Activated CD8-positive, alpha-beta T cell treated with anti-CD3 and anti-CD28 coated beads, Interleukin-2, amount 10 ng/mL, durations not matched to agents 7 days and 5 days (primary cell): ENCODE data around the gene WSB1. TPM values are rescaled to one million over a fixed set of nuclear protein-coding genes. Genes with fewer than 3 reads are reported as not detected.

Source experiments
- ATAC-seq: fragments of 150-1000 bp; cut with Tn5 transposase; one replicate; pipeline ENCODE4 v1.10.0; 2021; ENCODE audit warnings: moderate library complexity
- CTCF ChIA-PET: fragments of 350-600 bp; sonication (Branson Sonifier 250); formaldehyde crosslinking; loops from one replicate; lab custom pipeline; 2021; ENCODE audit warnings: antibody characterized with exemption; lab: Charles Lee
- POLR2A ChIA-PET: fragments of 350-600 bp; sonication (Branson Sonifier 250); formaldehyde crosslinking; loops from one replicate; lab custom pipeline; 2021; ENCODE audit warnings: antibody characterized with exemption; lab: Charles Lee
- DNase-seq: peaks from one replicate; pipeline ENCODE4 v3.0.0-alpha.2; 2020
- H3K27ac Mint-ChIP-seq: one replicate; pipeline ENCODE4 v1.8.0; 2021; ENCODE audit warnings: mild to moderate bottlenecking, mixed read lengths
- H3K27me3 Mint-ChIP-seq: one replicate; pipeline ENCODE4 v1.8.0; 2021; ENCODE audit warnings: low read depth, mixed read lengths
- H3K36me3 Mint-ChIP-seq: one replicate; pipeline ENCODE4 v1.8.0; 2021; ENCODE audit warnings: low read depth, mixed read lengths
- H3K4me1 Mint-ChIP-seq: one replicate; pipeline ENCODE4 v1.8.0; 2021; ENCODE audit warnings: low read depth, mixed read lengths
- H3K4me3 Mint-ChIP-seq: one replicate; pipeline ENCODE4 v1.8.0; 2021; ENCODE audit warnings: mild to moderate bottlenecking, mixed read lengths
- H3K9me3 Mint-ChIP-seq: one replicate; pipeline ENCODE4 v1.8.0; 2022; ENCODE audit warnings: mixed read lengths; ENCODE audit not compliant: insufficient read depth
- total RNA-seq, 2 experiments: library from RNA; stranded (reverse); gene quantifications; one replicate each; pipeline ENCODE4 v1.2.3, GENCODE V29; 2021

WSB1 gene
- total RNA-seq, 2 experiments from 2014 or later: 118 to 121 TPM

DNA sequence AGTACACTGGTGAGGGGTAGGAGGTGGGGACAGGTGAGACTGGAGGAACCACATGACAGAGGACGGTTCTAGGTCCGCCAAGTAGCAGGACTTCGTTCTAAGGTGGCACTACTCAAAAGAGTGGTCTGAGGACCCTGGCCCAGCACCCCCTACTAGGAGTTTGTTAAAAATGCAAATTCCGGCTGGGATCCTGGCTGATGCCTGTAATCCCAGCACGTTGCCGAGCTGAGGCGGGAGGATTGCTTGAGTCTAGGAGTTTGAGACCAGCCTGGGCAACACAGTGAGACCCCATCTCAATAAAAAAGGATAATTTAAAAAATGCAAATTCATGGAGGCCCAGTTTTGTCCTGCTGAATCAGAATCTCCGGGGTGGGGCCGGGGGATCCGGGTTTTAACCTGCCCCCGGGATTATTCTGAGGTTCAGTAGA is 59.1 kb downstream of the WSB1 start:
- DNase-seq: no peak
- ATAC-seq: no peak
- no peaks in the 10 kb centered on the region for H3K36me3 Mint-ChIP-seq
- H3K9me3 Mint-ChIP-seq: no peaks in the 10 kb centered on the region
- peaks cover 29% of the 10 kb centered on the region for H3K4me1 Mint-ChIP-seq
- H3K4me3 Mint-ChIP-seq: peak overlapping the region; percentile 81
- H3K27me3 Mint-ChIP-seq: no peaks in the 10 kb centered on the region
- peak overlapping the region; percentile 95 for H3K27ac Mint-ChIP-seq
- ChIA-PET POLR2A (no interaction called here), CTCF (interaction anchor here (0.8 to 3.2 kb wide), 6 partner anchors 10 to 247 kb away, joined by 3 to 26 read pairs (median 8); no protein-coding TSS in a partner anchor)

DNA sequence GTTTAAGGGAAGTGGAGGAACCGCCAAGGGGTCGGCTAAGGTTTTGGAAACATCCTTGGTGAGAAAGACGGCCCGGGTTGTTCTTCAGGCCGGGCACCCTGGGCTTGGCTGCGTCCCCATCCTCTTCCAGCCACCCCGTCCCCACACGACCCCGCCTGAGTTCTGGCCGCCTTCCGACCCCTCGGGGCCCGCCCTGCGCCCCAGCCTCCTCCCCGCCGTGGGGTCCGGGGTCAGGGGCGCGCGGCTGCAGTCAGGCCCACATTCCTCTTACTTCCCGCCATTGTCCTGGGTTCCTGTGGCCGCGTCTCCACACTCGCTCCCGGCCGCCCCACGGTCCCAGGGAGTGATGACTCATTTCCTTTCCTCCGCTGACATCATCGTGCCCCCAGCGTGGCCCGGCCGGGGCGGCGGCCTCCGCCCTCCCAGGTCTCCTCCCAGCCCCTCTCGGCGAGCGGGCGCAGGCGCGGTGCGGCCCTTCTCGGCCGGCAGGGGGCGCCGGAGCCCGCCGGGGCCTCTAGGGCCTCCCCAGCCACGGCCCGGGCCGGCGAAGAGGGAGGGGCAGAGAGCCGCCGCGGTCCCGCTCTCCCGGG is 59.6 kb downstream of the WSB1 start:
- Mint-ChIP-seq H3K27me3 (no peaks in the 10 kb centered on the region), H3K9me3 (no peaks in the 10 kb centered on the region), H3K4me3 (peak overlapping the region; percentile 81), H3K27ac (peak overlapping the region; percentile 95), H3K4me1 (peaks cover 24% of the 10 kb centered on the region), H3K36me3 (no peaks in the 10 kb centered on the region)
- DNase-seq: peak; percentile 92
- ChIA-PET POLR2A (interaction anchor here (0.9 kb wide), 1 partner anchor 16 kb away, joined by 3 read pairs; no protein-coding TSS in a partner anchor), CTCF (interaction anchor here (0.6 to 3.2 kb wide), 23 partner anchors 9 to 268 kb away, joined by 3 to 48 read pairs (median 5); partner anchors contain the start of gene WSB1)
- ATAC-seq: peak; percentile 95

GRCh38 chr17:27354051-27354490 is 60.2 kb downstream of the WSB1 start:
- Mint-ChIP-seq H3K9me3 (no peaks in the 10 kb centered on the region), H3K27me3 (no peaks in the 10 kb centered on the region), H3K27ac (peak overlapping the region; percentile 69), H3K4me3 (peak overlapping the region; percentile 81), H3K4me1 (peaks cover 23% of the 10 kb centered on the region), H3K36me3 (no peaks in the 10 kb centered on the region)
- DNase-seq (no peak), ATAC-seq (no peak)
- CTCF ChIA-PET: interaction anchor here (0.6 to 3.2 kb wide), 27 partner anchors 9 to 267 kb away, joined by 3 to 48 read pairs (median 5); partner anchors contain the start of gene WSB1
- POLR2A ChIA-PET: interaction anchor here (0.9 kb wide), 2 partner anchors 15 to 243 kb away, joined by 3 to 4 read pairs; no protein-coding TSS in a partner anchor

- ChIA-PET POLR2A (interaction anchor here (0.9 kb wide), 2 partner anchors 15 to 243 kb away, joined by 3 to 4 read pairs; no protein-coding TSS in a partner anchor), CTCF (interaction anchor here (0.6 to 3.2 kb wide), 31 partner anchors 8 to 298 kb away, joined by 3 to 48 read pairs (median 4); partner anchors contain the start of gene WSB1)
- peak overlapping the region; percentile 69 for H3K27ac Mint-ChIP-seq
- H3K27me3 Mint-ChIP-seq: no peaks in the 10 kb centered on the region
- H3K36me3 Mint-ChIP-seq: no peaks in the 10 kb centered on the region
- H3K4me1 Mint-ChIP-seq: peaks cover 23% of the 10 kb centered on the region
- DNase-seq (no peak), ATAC-seq (no peak)
- H3K9me3 Mint-ChIP-seq: no peaks in the 10 kb centered on the region
- peak overlapping the region; percentile 81 for H3K4me3 Mint-ChIP-seq
Measured at GRCh38 chr17:27354491-27355081, 60.7 kb downstream of the WSB1 start.

DNA sequence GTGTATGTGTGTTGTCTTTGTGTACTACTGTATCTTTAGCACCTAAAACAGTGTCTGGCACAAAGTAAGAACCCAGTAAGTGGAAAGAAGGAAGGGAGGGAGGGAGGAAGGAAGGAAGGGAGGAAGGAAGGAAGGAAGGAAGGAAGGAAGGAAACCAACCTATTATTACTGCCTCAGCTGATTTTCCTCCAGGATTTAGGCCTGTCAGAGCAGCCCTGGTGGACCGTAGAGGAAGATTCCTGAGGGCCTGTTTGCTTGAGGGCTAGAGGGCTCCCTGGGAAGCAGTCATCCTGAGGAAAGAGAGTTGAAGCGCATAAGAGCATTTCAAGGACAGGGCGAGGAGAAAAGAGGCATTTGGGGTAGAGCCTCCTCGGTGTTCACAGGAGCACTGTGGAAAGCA is 61.5 kb downstream of the WSB1 start:
- ChIA-PET POLR2A (no interaction called here), CTCF (interaction anchor here (1.2 to 3.2 kb wide), 8 partner anchors 12 to 245 kb away, joined by 3 to 48 read pairs (median 10); no protein-coding TSS in a partner anchor)
- H3K27ac Mint-ChIP-seq: no peak overlapping the region
- H3K4me1 Mint-ChIP-seq: peaks cover 23% of the 10 kb centered on the region
- H3K36me3 Mint-ChIP-seq: no peaks in the 10 kb centered on the region
- DNase-seq: no peak
- no peak overlapping the region for H3K4me3 Mint-ChIP-seq
- no peak for ATAC-seq
- H3K9me3 Mint-ChIP-seq: no peaks in the 10 kb centered on the region
- no peaks in the 10 kb centered on the region for H3K27me3 Mint-ChIP-seq

DNA sequence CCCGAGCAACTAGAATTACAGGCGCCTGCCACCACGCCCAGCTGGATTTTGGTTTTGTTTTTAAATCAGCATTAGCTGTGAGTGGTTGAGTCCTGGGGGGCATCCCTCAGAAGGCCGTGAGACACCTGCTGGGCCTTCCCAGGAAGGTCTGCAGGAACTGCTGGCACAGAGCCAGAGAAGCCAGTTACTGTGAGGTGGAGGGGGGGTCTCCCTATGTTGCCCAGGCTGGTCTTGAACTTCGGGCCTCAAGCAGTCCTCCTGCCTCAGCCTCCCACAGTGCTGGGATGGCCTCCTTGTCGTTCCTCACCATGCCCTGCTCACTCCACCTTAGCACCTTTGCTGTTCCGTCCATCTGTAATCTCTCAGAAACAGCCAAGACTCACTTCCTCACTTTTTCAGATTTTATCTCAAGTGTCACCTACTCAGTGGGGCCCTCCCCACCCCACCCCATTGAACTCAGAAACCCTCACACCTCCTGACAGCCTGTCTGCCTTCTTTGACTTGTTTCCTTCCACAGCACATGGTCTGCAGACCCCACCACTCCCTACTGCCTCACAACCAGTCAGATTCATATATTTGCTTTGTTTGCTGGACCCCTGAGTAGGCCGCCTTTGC is 62.3 kb downstream of the WSB1 start:
- H3K27ac Mint-ChIP-seq: no peak overlapping the region
- POLR2A ChIA-PET: no interaction called here
- ATAC-seq (no peak), DNase-seq (no peak)
- CTCF ChIA-PET: interaction anchor here (1.6 to 3.1 kb wide), 3 partner anchors 26 to 244 kb away, joined by 4 to 48 read pairs (median 13); no protein-coding TSS in a partner anchor
- H3K4me3 Mint-ChIP-seq: no peak overlapping the region
- no peaks in the 10 kb centered on the region for H3K27me3 Mint-ChIP-seq
- peaks cover 23% of the 10 kb centered on the region for H3K4me1 Mint-ChIP-seq
- no peaks in the 10 kb centered on the region for H3K36me3 Mint-ChIP-seq
- H3K9me3 Mint-ChIP-seq: no peaks in the 10 kb centered on the region

DNA sequence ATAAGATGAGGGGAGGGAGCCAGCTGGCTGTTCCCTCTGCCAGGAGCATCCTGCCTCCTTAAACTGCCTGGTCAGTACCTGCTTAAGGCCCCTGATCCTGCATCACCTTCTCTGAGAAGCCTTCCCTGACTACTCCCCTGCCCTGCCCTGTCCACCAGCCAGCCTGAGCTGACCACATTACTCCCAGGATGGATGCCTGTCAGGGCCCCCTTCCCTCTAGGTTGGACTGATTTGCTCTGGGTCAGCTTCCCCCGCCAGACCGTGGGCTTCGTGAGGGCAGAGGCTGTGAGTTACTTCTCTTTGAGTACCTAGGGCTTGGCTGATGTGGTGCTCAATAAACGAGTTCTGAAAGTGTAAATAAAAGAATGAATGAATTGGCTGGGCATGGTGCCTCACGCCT is 63.3 kb downstream of the WSB1 start:
- POLR2A ChIA-PET: no interaction called here

DNA sequence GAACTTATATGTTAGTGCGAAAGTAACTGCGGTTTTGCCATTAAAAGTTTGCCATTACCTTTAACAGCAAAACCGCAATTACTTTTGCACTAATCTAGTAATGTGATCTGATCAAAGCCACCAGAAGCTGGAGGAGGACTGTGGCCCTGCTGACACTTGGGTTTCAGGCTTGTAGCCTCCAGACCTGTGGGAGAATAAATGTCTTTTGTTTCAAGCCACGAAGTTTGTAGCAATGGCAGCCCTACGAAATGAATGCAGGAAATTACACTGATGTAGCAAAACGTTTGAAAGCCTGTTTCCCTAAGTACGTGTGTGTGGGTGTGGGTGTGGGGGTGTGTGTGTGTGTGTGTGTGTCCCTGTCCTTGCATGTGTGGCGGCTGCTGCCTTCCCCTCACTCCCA is 66.6 kb downstream of the WSB1 start:
- H3K4me3 Mint-ChIP-seq: no peak overlapping the region
- H3K4me1 Mint-ChIP-seq: peaks cover 4% of the 10 kb centered on the region
- ChIA-PET POLR2A (no interaction called here), CTCF (interaction anchor here (1.6 kb wide), 1 partner anchor 241 kb away, joined by 4 read pairs; no protein-coding TSS in a partner anchor)
- H3K36me3 Mint-ChIP-seq: no peaks in the 10 kb centered on the region
- no peaks in the 10 kb centered on the region for H3K27me3 Mint-ChIP-seq
- H3K27ac Mint-ChIP-seq: no peak overlapping the region
- no peak for DNase-seq
- ATAC-seq: no peak
- H3K9me3 Mint-ChIP-seq: no peaks in the 10 kb centered on the region

More for the DNA sequence above, 63.3 kb downstream of the WSB1 start:
- peaks cover 23% of the 10 kb centered on the region for H3K4me1 Mint-ChIP-seq
- no peak overlapping the region for H3K4me3 Mint-ChIP-seq
- ATAC-seq (no peak), DNase-seq (no peak)
- no peaks in the 10 kb centered on the region for H3K36me3 Mint-ChIP-seq
- CTCF ChIA-PET: no interaction called here
- no peaks in the 10 kb centered on the region for H3K27me3 Mint-ChIP-seq
- no peaks in the 10 kb centered on the region for H3K9me3 Mint-ChIP-seq
- H3K27ac Mint-ChIP-seq: no peak overlapping the region

DNA sequence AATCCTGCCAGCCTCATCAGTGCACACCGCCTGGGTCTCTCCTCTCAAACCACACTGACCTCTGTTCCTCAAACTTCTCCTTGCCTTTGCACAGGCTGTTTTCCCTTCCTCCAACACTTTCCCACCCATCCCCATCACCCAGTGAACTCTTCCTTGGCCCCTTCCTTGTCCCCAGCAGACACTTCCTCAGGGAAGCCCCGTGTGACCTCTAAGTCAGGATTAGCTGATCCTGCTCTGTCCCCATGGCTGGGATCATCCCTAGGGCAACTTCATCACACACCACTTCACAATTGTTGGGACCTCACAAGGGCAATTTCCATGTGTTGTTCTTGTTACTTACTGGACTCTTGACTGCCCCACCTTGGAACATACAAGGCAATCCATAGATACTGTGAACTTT is 67.8 kb downstream of the WSB1 start:
- ChIA-PET CTCF (interaction anchor here (1.2 to 2.1 kb wide), 3 partner anchors 8 to 238 kb away, joined by 3 to 5 read pairs (median 3); no protein-coding TSS in a partner anchor), POLR2A (no interaction called here)
- no peaks in the 10 kb centered on the region for H3K36me3 Mint-ChIP-seq
- no peaks in the 10 kb centered on the region for H3K9me3 Mint-ChIP-seq
- no peak overlapping the region for H3K27ac Mint-ChIP-seq
- no peaks in the 10 kb centered on the region for H3K4me1 Mint-ChIP-seq
- ATAC-seq (no peak), DNase-seq (no peak)
- H3K27me3 Mint-ChIP-seq: no peaks in the 10 kb centered on the region
- H3K4me3 Mint-ChIP-seq: no peak overlapping the region

DNA sequence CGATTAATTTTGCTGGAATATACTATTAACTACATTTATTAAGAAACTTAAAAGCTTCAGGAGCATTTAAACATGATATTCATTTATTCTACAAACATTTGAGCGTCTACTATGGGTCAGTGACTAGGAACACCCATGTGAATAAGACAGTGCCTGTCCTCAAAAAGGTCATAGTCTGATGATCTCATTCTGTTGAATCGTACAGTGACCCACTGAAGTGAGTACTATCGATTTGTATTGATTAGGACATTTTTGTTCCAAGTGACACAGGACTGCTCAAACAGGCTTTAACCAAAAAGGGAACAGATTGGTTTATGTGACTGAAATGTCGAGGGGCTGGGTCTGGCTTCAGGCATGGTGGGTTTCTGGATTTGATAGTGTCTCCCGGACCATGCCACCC is 68.6 kb downstream of the WSB1 start:
- Mint-ChIP-seq H3K9me3 (no peaks in the 10 kb centered on the region), H3K27ac (no peak overlapping the region), H3K4me3 (no peak overlapping the region), H3K27me3 (no peaks in the 10 kb centered on the region), H3K36me3 (no peaks in the 10 kb centered on the region), H3K4me1 (no peaks in the 10 kb centered on the region)
- POLR2A ChIA-PET: no interaction called here
- ATAC-seq (no peak), DNase-seq (no peak)
- CTCF ChIA-PET: interaction anchor here (0.9 to 2.1 kb wide), 3 partner anchors 8 to 240 kb away, joined by 3 to 5 read pairs (median 4); no protein-coding TSS in a partner anchor

- Mint-ChIP-seq H3K27ac (no peak overlapping the region), H3K27me3 (no peaks in the 10 kb centered on the region), H3K9me3 (no peaks in the 10 kb centered on the region), H3K4me1 (no peaks in the 10 kb centered on the region), H3K4me3 (no peak overlapping the region), H3K36me3 (no peaks in the 10 kb centered on the region)
- DNase-seq (no peak), ATAC-seq (no peak)
- ChIA-PET CTCF (interaction anchor here (0.9 to 2.1 kb wide), 3 partner anchors 9 to 239 kb away, joined by 3 to 5 read pairs (median 4); no protein-coding TSS in a partner anchor), POLR2A (no interaction called here)
Measured at GRCh38 chr17:27362909-27363308, 69.0 kb downstream of the WSB1 start.
